Loucy (cell line): ENCODE data around the gene TMEM33.

Experiments used
- EZH2phosphoT487 ChIP-seq: fragments of 200-600 bp; IDR thresholded peaks from 2 replicates; pipeline ENCODE4 v1.6.1; 2018; ENCODE audit warnings: antibody characterized with exemption, mild to moderate bottlenecking, moderate library complexity, borderline replicate concordance
- TF ChIP-seq, protein P1 (sequence below): fragments of 200-600 bp; sonication (generic); conservative IDR thresholded peaks from 2 replicates; pipeline ENCODE4 v1.5.1; 2014; ENCODE audit warnings: mild to moderate bottlenecking, antibody characterized with exemption, low read length

DNA sequence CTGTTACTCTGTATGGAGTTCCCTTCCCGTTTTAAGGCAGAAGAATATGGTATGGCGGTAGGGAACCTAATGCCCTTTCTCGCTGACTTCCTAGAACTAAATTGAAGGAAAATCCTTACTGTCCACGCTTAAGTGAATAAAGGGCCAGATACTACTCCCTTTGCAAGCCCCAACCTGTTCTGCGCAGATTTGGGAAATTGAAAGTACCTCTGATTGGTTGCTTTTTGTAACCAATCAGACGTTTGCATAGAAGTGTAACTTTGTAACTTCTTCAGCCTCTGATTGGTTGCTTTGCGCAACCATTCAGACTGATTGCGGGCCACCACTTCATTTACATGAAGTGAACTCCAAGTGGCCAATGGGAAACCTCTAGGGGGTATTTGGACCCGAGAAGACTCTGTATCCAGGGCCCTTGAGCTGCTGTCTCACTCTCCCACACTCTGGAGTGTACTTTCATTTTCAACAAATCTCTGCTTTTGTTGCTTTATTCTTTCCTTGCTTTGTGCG lies 1.2 kb upstream of the TMEM33 start:
- TF ChIP-seq, protein P1, sequence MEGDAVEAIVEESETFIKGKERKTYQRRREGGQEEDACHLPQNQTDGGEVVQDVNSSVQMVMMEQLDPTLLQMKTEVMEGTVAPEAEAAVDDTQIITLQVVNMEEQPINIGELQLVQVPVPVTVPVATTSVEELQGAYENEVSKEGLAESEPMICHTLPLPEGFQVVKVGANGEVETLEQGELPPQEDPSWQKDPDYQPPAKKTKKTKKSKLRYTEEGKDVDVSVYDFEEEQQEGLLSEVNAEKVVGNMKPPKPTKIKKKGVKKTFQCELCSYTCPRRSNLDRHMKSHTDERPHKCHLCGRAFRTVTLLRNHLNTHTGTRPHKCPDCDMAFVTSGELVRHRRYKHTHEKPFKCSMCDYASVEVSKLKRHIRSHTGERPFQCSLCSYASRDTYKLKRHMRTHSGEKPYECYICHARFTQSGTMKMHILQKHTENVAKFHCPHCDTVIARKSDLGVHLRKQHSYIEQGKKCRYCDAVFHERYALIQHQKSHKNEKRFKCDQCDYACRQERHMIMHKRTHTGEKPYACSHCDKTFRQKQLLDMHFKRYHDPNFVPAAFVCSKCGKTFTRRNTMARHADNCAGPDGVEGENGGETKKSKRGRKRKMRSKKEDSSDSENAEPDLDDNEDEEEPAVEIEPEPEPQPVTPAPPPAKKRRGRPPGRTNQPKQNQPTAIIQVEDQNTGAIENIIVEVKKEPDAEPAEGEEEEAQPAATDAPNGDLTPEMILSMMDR: no peak
- TF ChIP-seq EZH2phosphoT487: no peak
